GM23338 (cell line): ENCODE results near the gene ANKHD1. TPM values are rescaled to one million over a fixed set of nuclear protein-coding genes. Genes with fewer than 3 reads are reported as not detected.

Experiments
- ATAC-seq: fragments of 200-7000 bp; cut with Tn5 transposase; 3 replicates; pipeline ENCODE4 v1.9.1; 2020
- DNase-seq: peaks from one replicate; pipeline ENCODE4 v3.0.0-alpha.2; 2015; ENCODE audit warnings: low spot score
- H2AFZ ChIP-seq: fragments of 200-600 bp; sonication (generic); 2 replicates; pipeline ENCODE4 v1.8.0; 2016; ENCODE audit warnings: antibody characterized with exemption, mild to moderate bottlenecking, moderate library complexity
- H3F3A ChIP-seq: fragments of 200-600 bp; sonication (generic); replicated peaks from 2 replicates; pipeline ENCODE4 v1.8.0; 2017; ENCODE audit warnings: antibody characterized with exemption, mixed run types, low read depth
- H3K27ac ChIP-seq: fragments of 200-600 bp; sonication (generic); 2 replicates; pipeline ENCODE4 v1.6.1; 2016; ENCODE audit warnings: low read depth
- H3K27me3 ChIP-seq: fragments of 200-600 bp; sonication (generic); 2 replicates; pipeline ENCODE4 v1.8.0; 2016; ENCODE audit warnings: mild to moderate bottlenecking, mixed run types, moderate library complexity; ENCODE audit not compliant: insufficient read depth
- H3K36me3 ChIP-seq: fragments of 200-600 bp; sonication (generic); 2 replicates; pipeline ENCODE4 v1.8.0; 2016; ENCODE audit warnings: mild to moderate bottlenecking; ENCODE audit not compliant: insufficient read depth
- H3K4me1 ChIP-seq: fragments of 200-600 bp; sonication (generic); 2 replicates; pipeline ENCODE4 v1.8.0; 2016; ENCODE audit warnings: mild to moderate bottlenecking, moderate library complexity; ENCODE audit not compliant: insufficient read depth
- H3K4me2 ChIP-seq: fragments of 200-600 bp; sonication (generic); 2 replicates; pipeline ENCODE4 v1.7.1; 2017; ENCODE audit warnings: mixed run types
- H3K4me3 ChIP-seq: fragments of 200-600 bp; sonication (generic); 2 replicates; pipeline ENCODE4 v1.6.1; 2016; ENCODE audit warnings: mixed run types
- H3K79me2 ChIP-seq: fragments of 200-600 bp; sonication (generic); replicated peaks from 2 replicates; pipeline ENCODE4 v1.8.0; 2017; ENCODE audit warnings: mild to moderate bottlenecking; ENCODE audit not compliant: insufficient read depth
- H3K9me2 ChIP-seq: fragments of 200-600 bp; sonication (generic); 2 replicates; pipeline ENCODE4 v1.8.0; 2017; ENCODE audit not compliant: insufficient read depth
- H4K20me1 ChIP-seq: fragments of 200-600 bp; sonication (generic); replicated peaks from 2 replicates; pipeline ENCODE4 v1.8.0; 2017; ENCODE audit warnings: mild to moderate bottlenecking; ENCODE audit not compliant: insufficient read depth
- H3K27ac Mint-ChIP-seq: 2 replicates; pipeline ENCODE4 v1.8.0; 2020; ENCODE audit warnings: inconsistent platforms, mild to moderate bottlenecking, moderate library complexity, mixed read lengths
- H3K27me3 Mint-ChIP-seq: 3 replicates; pipeline ENCODE4 v1.8.0; 2022; ENCODE audit warnings: low read depth, mild to moderate bottlenecking, moderate library complexity, mixed read lengths, inconsistent platforms; ENCODE audit not compliant: insufficient read depth, poor library complexity
- H3K36me3 Mint-ChIP-seq: 3 replicates; pipeline ENCODE4 v1.8.0; 2021; ENCODE audit warnings: low read depth, mild to moderate bottlenecking, inconsistent platforms, moderate library complexity, mixed read lengths
- H3K4me1 Mint-ChIP-seq: 3 replicates; pipeline ENCODE4 v1.8.0; 2020; ENCODE audit warnings: mild to moderate bottlenecking, inconsistent platforms, mixed read lengths
- H3K4me3 Mint-ChIP-seq: 3 replicates; pipeline ENCODE4 v1.8.0; 2021; ENCODE audit warnings: moderate library complexity, mild to moderate bottlenecking, inconsistent platforms, mixed read lengths
- H3K9me3 Mint-ChIP-seq: 3 replicates; pipeline ENCODE4 v1.8.0; 2020; ENCODE audit warnings: moderate library complexity, mild to moderate bottlenecking, inconsistent platforms, mixed read lengths
- CTCF ChIP-seq, 2 experiments: fragments of 200-600 bp in 1 of 2; sonication (generic) in 1 of 2; conservative IDR thresholded peaks; 2 replicates each; pipeline versions ENCODE4 v1.5.1 to v1.6.1; 2016 to 2017; ENCODE audit warnings: antibody characterized with exemption in 2 of 2, low read depth in 2 of 2, mild to moderate bottlenecking in 2 of 2, moderate library complexity in 1 of 2
- EZH2 ChIP-seq: fragments of 200-600 bp; sonication (generic); IDR thresholded peaks from one replicate; pipeline ENCODE4 v1.8.0; 2017; ENCODE audit warnings: antibody characterized with exemption, mild to moderate bottlenecking, low read depth; ENCODE audit not compliant: unreplicated experiment
- EZH2phosphoT487 ChIP-seq: fragments of 200-600 bp; sonication (generic); IDR thresholded peaks from one replicate; pipeline ENCODE4 v1.8.1; 2018; ENCODE audit warnings: antibody characterized with exemption; ENCODE audit not compliant: unreplicated experiment
- JUNB ChIP-seq: IDR thresholded peaks from one replicate; pipeline ENCODE4 v1.6.1; 2016; ENCODE audit warnings: antibody characterized with exemption; ENCODE audit not compliant: unreplicated experiment
- NANOG ChIP-seq: IDR thresholded peaks from 2 replicates; pipeline ENCODE4 v1.6.1; 2016; ENCODE audit warnings: antibody characterized with exemption, borderline replicate concordance
- REST ChIP-seq: IDR thresholded peaks from one replicate; pipeline ENCODE4 v1.6.1; 2018; ENCODE audit warnings: antibody characterized with exemption; ENCODE audit not compliant: unreplicated experiment
- STAT1 ChIP-seq: IDR thresholded peaks from one replicate; pipeline ENCODE4 v1.6.1; 2016; ENCODE audit warnings: antibody characterized with exemption; ENCODE audit not compliant: unreplicated experiment
- ZNF114 ChIP-seq: fragments of 250-450 bp; sonication (Bioruptor Pico); IDR thresholded peaks from 2 replicates; pipeline ENCODE4 v1.5.0; 2020; ENCODE audit warnings: mild to moderate bottlenecking, moderate library complexity
- ZNF331 ChIP-seq: fragments of 250-450 bp; sonication (Bioruptor Pico); IDR thresholded peaks from 2 replicates; pipeline ENCODE4 v1.5.0; 2020; ENCODE audit warnings: low read depth, mild to moderate bottlenecking, moderate library complexity
- polyA plus RNA-seq: library from polyadenylated mRNA; unstranded; fragments of >200 nt; fragmentation: Nextera tagmentation; extraction: Ambion mirVana; gene quantifications from 2 replicates; pipeline ENCODE4 v1.2.1, GENCODE V29; 2016
- total RNA-seq: library from RNA; depleted of rRNA; stranded (reverse); fragments of >200 nt; shearing (Covaris generic); gene quantifications from 2 replicates; pipeline ENCODE4 v1.2.3, GENCODE V29; 2014

ANKHD1 gene
- total and polyA plus RNA-seq, 2 experiments from 2014 or later, result 73.0 to 119 TPM

GRCh38 chr5:140567871-140568270 lies 166.2 kb downstream of the ANKHD1 start:
- Histone ChIP-seq H3K27ac (no peak overlapping the region), H3K9me2 (no peaks in the 10 kb centered on the region), H3K4me2 (no peak overlapping the region), H3K27me3 (no peaks in the 10 kb centered on the region), H3K79me2 (peaks cover 11% of the 10 kb centered on the region), H3K36me3 (no peaks in the 10 kb centered on the region), H3K4me1 (peaks cover 5% of the 10 kb centered on the region; the same call in 1 of the 2 replicates), H3K4me3 (no peak overlapping the region), H3F3A (no peaks in the 10 kb centered on the region), H2AFZ (no peak overlapping the region), H4K20me1 (peaks cover 8% of the 10 kb centered on the region; the same call in 1 of the 2 replicates)
- Mint-ChIP-seq H3K9me3 (no peaks in the 10 kb centered on the region; the same call in 2 of the 3 replicates), H3K4me1 (peaks cover 5% of the 10 kb centered on the region; the same call in 2 of the 3 replicates), H3K27me3 (peaks cover 10% of the 10 kb centered on the region), H3K36me3 (peaks cover 26% of the 10 kb centered on the region), H3K4me3 (peak overlapping the region; percentile 23; the same call in 1 of the 3 replicates), H3K27ac (no peak overlapping the region)
- no peak for TF ChIP-seq NANOG
- TF ChIP-seq EZH2, result no peak
- no peak for TF ChIP-seq ZNF331 (CRISPR knock-in tag)
- TF ChIP-seq STAT1, result no peak
- no peak for DNase-seq
- ATAC-seq, result no peak

GRCh38 chr5:140568443-140569063 lies 166.9 kb downstream of the ANKHD1 start:
- H3K27me3 Mint-ChIP-seq, result peaks cover 10% of the 10 kb centered on the region
- no peak for TF ChIP-seq EZH2
- TF ChIP-seq ZNF331 (CRISPR knock-in tag), result no peak
- TF ChIP-seq EZH2phosphoT487, result no peak
- no peak for TF ChIP-seq CTCF (conservative IDR thresholded peaks at IDR 0.05; ENCODE audit: low read depth in 2 of 2)
- no peak for TF ChIP-seq ZNF114 (CRISPR knock-in tag)
- TF ChIP-seq REST, result no peak
- no peak for TF ChIP-seq JUNB

More at GRCh38 chr5:140568443-140569063, 166.9 kb downstream of the ANKHD1 start:
- peaks cover 26% of the 10 kb centered on the region for H3K36me3 Mint-ChIP-seq
- Histone ChIP-seq H3K27ac (no peak overlapping the region), H3K79me2 (peaks cover 11% of the 10 kb centered on the region), H3K36me3 (no peaks in the 10 kb centered on the region), H3F3A (no peaks in the 10 kb centered on the region), H2AFZ (no peak overlapping the region), H3K27me3 (no peaks in the 10 kb centered on the region), H3K4me3 (no peak overlapping the region), H3K4me2 (no peak overlapping the region), H4K20me1 (peaks cover 8% of the 10 kb centered on the region; the same call in 1 of the 2 replicates), H3K4me1 (peaks cover 5% of the 10 kb centered on the region; the same call in 1 of the 2 replicates), H3K9me2 (no peaks in the 10 kb centered on the region)
- H3K9me3 Mint-ChIP-seq, result no peaks in the 10 kb centered on the region; the same call in 2 of the 3 replicates
- no peak overlapping the region for H3K27ac Mint-ChIP-seq
- DNase-seq, result no peak
- no peak for ATAC-seq
- H3K4me3 Mint-ChIP-seq, result no peak overlapping the region
- H3K4me1 Mint-ChIP-seq, result peaks cover 3% of the 10 kb centered on the region; the same call in 2 of the 3 replicates
